Measurements from ENCODE around the gene TMEM88.

The TMEM88 gene

GRCh38 chr17:7893187-7893880 is 38.5 kb downstream of the TMEM88 start:
- no peak for ATAC-seq
- TF ChIP-seq ZC3H10 (CRISPR knock-in tag; IDR thresholded peaks at IDR 0.05) (no peak), ESRRG (CRISPR knock-in tag; IDR thresholded peaks at IDR 0.05) (no peak), OSR1 (CRISPR knock-in tag; IDR thresholded peaks at IDR 0.05) (no peak), ZNF8 (CRISPR knock-in tag; IDR thresholded peaks at IDR 0.05) (no peak), CSRNP3 (CRISPR knock-in tag; IDR thresholded peaks at IDR 0.05) (no peak), ISL1 (CRISPR knock-in tag; IDR thresholded peaks at IDR 0.05) (no peak), CREB5 (CRISPR knock-in tag; IDR thresholded peaks at IDR 0.05; ENCODE audit: low read depth) (no peak), ZFP3 (CRISPR knock-in tag; IDR thresholded peaks at IDR 0.05) (no peak), RARB (CRISPR knock-in tag; IDR thresholded peaks at IDR 0.05) (no peak), GLIS3 (CRISPR knock-in tag; IDR thresholded peaks at IDR 0.05) (no peak), ARNTL (CRISPR knock-in tag; IDR thresholded peaks at IDR 0.05; ENCODE audit: borderline replicate concordance, low read depth) (no peak), ZFP30 (CRISPR knock-in tag; IDR thresholded peaks at IDR 0.05) (no peak), BACH2 (CRISPR knock-in tag; IDR thresholded peaks at IDR 0.05; ENCODE audit: borderline replicate concordance) (no peak), PPARA (CRISPR knock-in tag; IDR thresholded peaks at IDR 0.05; ENCODE audit: borderline replicate concordance) (no peak), ZNF565 (CRISPR knock-in tag; conservative IDR thresholded peaks at IDR 0.05; ENCODE audit: low read depth) (no peak), TOX (CRISPR knock-in tag; IDR thresholded peaks at IDR 0.05; ENCODE audit: borderline replicate concordance) (no peak), CSDC2 (CRISPR knock-in tag; IDR thresholded peaks at IDR 0.05) (no peak), ZNF70 (CRISPR knock-in tag; IDR thresholded peaks at IDR 0.05) (no peak), PATZ1 (CRISPR knock-in tag; IDR thresholded peaks at IDR 0.05; ENCODE audit: borderline replicate concordance) (no peak)

GRCh38 chr17:7894226-7894625 is 39.4 kb downstream of the TMEM88 start:
- ATAC-seq: no peak
- TF ChIP-seq PPARA (CRISPR knock-in tag; IDR thresholded peaks at IDR 0.05; ENCODE audit: borderline replicate concordance): no peak
- TF ChIP-seq CSRNP3 (CRISPR knock-in tag; IDR thresholded peaks at IDR 0.05): no peak
- TF ChIP-seq OSR1 (CRISPR knock-in tag; IDR thresholded peaks at IDR 0.05): no peak
- TF ChIP-seq POU6F1 (CRISPR knock-in tag; IDR thresholded peaks at IDR 0.05; ENCODE audit: borderline replicate concordance, low read depth): no peak
- no peak for TF ChIP-seq ISL1 (CRISPR knock-in tag; IDR thresholded peaks at IDR 0.05)
- no peak for TF ChIP-seq SNAI2 (CRISPR knock-in tag; IDR thresholded peaks at IDR 0.05)
- no peak for TF ChIP-seq ESRRG (CRISPR knock-in tag; IDR thresholded peaks at IDR 0.05)
- no peak for TF ChIP-seq CSDC2 (CRISPR knock-in tag; IDR thresholded peaks at IDR 0.05)
- TF ChIP-seq ARNTL (CRISPR knock-in tag; IDR thresholded peaks at IDR 0.05; ENCODE audit: borderline replicate concordance, low read depth): no peak
- no peak for TF ChIP-seq BACH2 (CRISPR knock-in tag; IDR thresholded peaks at IDR 0.05; ENCODE audit: borderline replicate concordance)
- no peak for TF ChIP-seq CREB5 (CRISPR knock-in tag; IDR thresholded peaks at IDR 0.05; ENCODE audit: low read depth)
- no peak for TF ChIP-seq PATZ1 (CRISPR knock-in tag; IDR thresholded peaks at IDR 0.05; ENCODE audit: borderline replicate concordance)
- no peak for TF ChIP-seq RARB (CRISPR knock-in tag; IDR thresholded peaks at IDR 0.05)
- no peak for TF ChIP-seq TOX (CRISPR knock-in tag; IDR thresholded peaks at IDR 0.05; ENCODE audit: borderline replicate concordance)
- TF ChIP-seq ZNF8 (CRISPR knock-in tag; IDR thresholded peaks at IDR 0.05): no peak
- no peak for TF ChIP-seq ZNF70 (CRISPR knock-in tag; IDR thresholded peaks at IDR 0.05)
- TF ChIP-seq ZFP30 (CRISPR knock-in tag; IDR thresholded peaks at IDR 0.05): no peak
- TF ChIP-seq TCF4 (CRISPR knock-in tag; IDR thresholded peaks at IDR 0.05; ENCODE audit: borderline replicate concordance): no peak
- no peak for TF ChIP-seq ZNF565 (CRISPR knock-in tag; conservative IDR thresholded peaks at IDR 0.05; ENCODE audit: low read depth)
- no peak for TF ChIP-seq ZFP3 (CRISPR knock-in tag; IDR thresholded peaks at IDR 0.05)
